Body of pancreas (tissue), 4 donors: ENCODE measurements around the gene PES1. TPM values are rescaled to one million over a fixed set of nuclear protein-coding genes. Genes with fewer than 3 reads are reported as not detected.

Experiments
- ATAC-seq: fragments of 150-250 bp; one replicate; pipeline ENCODE4 v1.9.1; 2016
- DNase-seq, 4 donors: peaks; one replicate each; pipeline ENCODE4 v3.0.0-alpha.2; 2019
- H3K27ac ChIP-seq, 4 donors: fragments of 200-600 bp; sonication (generic); 1 replicate in 3 of 4; 2 replicates in 1 of 4; pipeline versions ENCODE4 v1.5.1 to v1.6.1; 2016 to 2019; ENCODE audit warnings: mild to moderate bottlenecking in 1 of 4, mixed read lengths in 1 of 4, moderate library complexity in 1 of 4
- H3K27me3 ChIP-seq, 2 donors: fragments of 200-600 bp; sonication (generic); one replicate each; pipeline ENCODE4 v1.6.0; 2016; ENCODE audit warnings: mild to moderate bottlenecking in 1 of 2
- H3K36me3 ChIP-seq, 2 donors: fragments of 200-600 bp; sonication (generic); replicated peaks in 1 of 2; 2 replicates each; pipeline ENCODE4 v1.5.1; 2016; ENCODE audit warnings: low read depth in 2 of 2; ENCODE audit not compliant: insufficient read depth in 1 of 2
- H3K4me1 ChIP-seq: fragments of 200-600 bp; sonication (generic); one replicate; pipeline ENCODE4 v1.6.0; 2016
- H3K4me3 ChIP-seq, 2 donors: fragments of 200-600 bp; sonication (generic); 1 replicate in 1 of 2; 2 replicates in 1 of 2; pipeline ENCODE4 v1.5.1; 2016 to 2019
- H3K9me3 ChIP-seq, 3 donors: fragments of 200-600 bp; sonication (generic); 1 replicate in 2 of 3; 2 replicates in 1 of 3; pipeline ENCODE4 v1.5.1; 2016
- CTCF ChIP-seq, 7 experiments: fragments of 450-650 bp in 4 of 7; fragments of 200-600 bp in 3 of 7; sonication (generic) in 3 of 7; IDR thresholded peaks; one replicate each; pipeline ENCODE4 v1.5.1; 2016 to 2019; ENCODE audit warnings: antibody characterized with exemption in 7 of 7
- POLR2A ChIP-seq, 3 donors: fragments of 450-650 bp; IDR thresholded peaks; one replicate each; pipeline ENCODE4 v1.6.1; 2016; ENCODE audit warnings: antibody characterized with exemption in 3 of 3, mild to moderate bottlenecking in 2 of 3
- WGBS, 2 donors: methylation state at CpG; one replicate each; pipeline ENCODE4 v1.1.5; 2017; 5-methylcytosine and 5-hydroxymethylcytosine counted together
- intact Hi-C: fragments of 100-400 bp; cut with DNase I; formaldehyde crosslinking; loops from one replicate; pipeline ENCODE4 v1.15.1; 2023
- total RNA-seq, 2 donors: library from RNA; depleted of rRNA; stranded (reverse); fragments of >200 nt; gene quantifications; one replicate each; pipeline ENCODE4 v1.1.0, GENCODE V29; 2016

The PES1 gene
- total RNA-seq, 2 donors from 2014 or later, result 45.5 to 50.1 TPM

GRCh38 chr22:30582788-30583545 lies 8.7 kb downstream of the PES1 start:
- H3K4me3 ChIP-seq, result no peak overlapping the region
- no peaks in the 10 kb centered on the region for H3K9me3 ChIP-seq
- H3K36me3 ChIP-seq, result peaks cover 41 to 72% of the 10 kb centered on the region in 2 donors
- ATAC-seq, result no peak
- TF ChIP-seq POLR2A (IDR thresholded peaks at IDR 0.05), result no peak
- no peak for TF ChIP-seq CTCF (IDR thresholded peaks at IDR 0.05)
- intact Hi-C loops, result no loop called here
- DNase-seq, result no peak
- no peaks in the 10 kb centered on the region for H3K27me3 ChIP-seq
- WGBS, 2 donors, result 77 to 92% methylated on average over 11 to 13 of the region's 13 CpGs
- no peak overlapping the region for H3K27ac ChIP-seq
- no peaks in the 10 kb centered on the region for H3K4me1 ChIP-seq

- WGBS, 2 donors, result 77 to 92% methylated on average over 5 to 6 of the region's 6 CpGs
- H3K36me3 ChIP-seq, result peaks cover 34 to 63% of the 10 kb centered on the region in 2 donors
These were observed 9.7 kb downstream of the PES1 start for GRCh38 chr22:30582051-30582450.

GRCh38 chr22:30580896-30581295 lies 10.8 kb downstream of the PES1 start:
- H3K27ac ChIP-seq, result no peak overlapping the region
- H3K4me3 ChIP-seq, result no peak overlapping the region
- no peaks in the 10 kb centered on the region for H3K27me3 ChIP-seq
- ATAC-seq (no peak), DNase-seq (no peak)
- intact Hi-C loops, result no loop called here
- 71 to 86% methylated on average over 2 to 6 of the region's 6 CpGs for WGBS, 2 donors
- H3K4me1 ChIP-seq, result peaks cover 9% of the 10 kb centered on the region
- H3K9me3 ChIP-seq, result no peaks in the 10 kb centered on the region
- peaks cover 37 to 57% of the 10 kb centered on the region in 2 donors for H3K36me3 ChIP-seq
- no peak for TF ChIP-seq CTCF (IDR thresholded peaks at IDR 0.05)
- TF ChIP-seq POLR2A (IDR thresholded peaks at IDR 0.05), result no peak

More at GRCh38 chr22:30582051-30582450, 9.7 kb downstream of the PES1 start:
- Histone ChIP-seq H3K27ac (no peak overlapping the region), H3K4me1 (no peaks in the 10 kb centered on the region), H3K27me3 (no peaks in the 10 kb centered on the region), H3K4me3 (no peak overlapping the region), H3K9me3 (no peaks in the 10 kb centered on the region)
- TF ChIP-seq CTCF (IDR thresholded peaks at IDR 0.05), result no peak
- TF ChIP-seq POLR2A (IDR thresholded peaks at IDR 0.05), result no peak
- intact Hi-C loops, result no loop called here
- DNase-seq, result no peak
- no peak for ATAC-seq

- intact Hi-C loops, result no loop called here
- Histone ChIP-seq H3K9me3 (no peaks in the 10 kb centered on the region), H3K4me1 (peaks cover 30% of the 10 kb centered on the region), H3K27ac (no peak overlapping the region), H3K36me3 (peaks cover 30 to 36% of the 10 kb centered on the region in 2 donors), H3K4me3 (no peak overlapping the region), H3K27me3 (no peaks in the 10 kb centered on the region)
- no peak for TF ChIP-seq CTCF (IDR thresholded peaks at IDR 0.05)
- no peak for TF ChIP-seq POLR2A (IDR thresholded peaks at IDR 0.05)
- ATAC-seq (no peak), DNase-seq (no peak)
- WGBS, 2 donors, result 78 to 88% methylated on average over 9 to 12 of the region's 12 CpGs
These were observed 13.2 kb downstream of the PES1 start for GRCh38 chr22:30578481-30578880.

- Histone ChIP-seq H3K27ac (peak overlapping the region; percentile 63 to 84 (median 82)), H3K36me3 (peaks cover 24 to 29% of the 10 kb centered on the region in 2 donors), H3K4me3 (no peak overlapping the region), H3K9me3 (no peaks in the 10 kb centered on the region), H3K27me3 (no peaks in the 10 kb centered on the region), H3K4me1 (peaks cover 43% of the 10 kb centered on the region)
- intact Hi-C loops, result no loop called here
- TF ChIP-seq CTCF (IDR thresholded peaks at IDR 0.05) (no peak), POLR2A (IDR thresholded peaks at IDR 0.05) (no peak)
- 7 to 45% methylated on average over 3 to 15 of the region's 15 CpGs for WGBS, 2 donors
- DNase-seq, result peak; percentile 59 to 81 (median 64)
- ATAC-seq, result peak; percentile 10
These were observed 15.9 kb downstream of the PES1 start for GRCh38 chr22:30575859-30576258.
